Tibial nerve (tissue), 4 donors: Measurements from ENCODE around the gene PCGF5.

Experiments
- CTCF ChIP-seq, 5 experiments: fragments of 200-600 bp in 3 of 5; fragments of 450-650 bp in 2 of 5; sonication (generic) in 3 of 5; IDR thresholded peaks; one replicate each; pipeline ENCODE4 v1.5.1; 2016 to 2019; ENCODE audit warnings: antibody characterized with exemption in 5 of 5, mild to moderate bottlenecking in 3 of 5, moderate library complexity in 2 of 5
- EP300 ChIP-seq, 2 donors: sonication (generic); formaldehyde crosslinking; IDR thresholded peaks; one replicate each; pipeline ENCODE4 v1.6.1; 2017; ENCODE audit warnings: antibody characterized with exemption in 2 of 2, mild to moderate bottlenecking in 1 of 2
- POLR2A ChIP-seq, 2 donors: fragments of 450-650 bp; IDR thresholded peaks; one replicate each; pipeline ENCODE4 v1.6.1; 2017; ENCODE audit warnings: antibody characterized with exemption in 2 of 2, mild to moderate bottlenecking in 2 of 2, moderate library complexity in 2 of 2

GRCh38 chr10:91227576-91227975 lies 7.1 kb downstream of the PCGF5 start:
- TF ChIP-seq POLR2A (IDR thresholded peaks at IDR 0.05) (no peak), CTCF (IDR thresholded peaks at IDR 0.05) (no peak), EP300 (IDR thresholded peaks at IDR 0.05) (no peak)
